GM12878 (cell line): ENCODE data around the gene SLC2A4RG.

Experiments used
- CHD2 ChIP-seq: IDR thresholded peaks from 2 replicates; pipeline ENCODE4 v1.6.1; 2011; ENCODE audit warnings: low read depth, low read length, improper control_type of control experiment, borderline replicate concordance
- CTCF ChIP-seq, 3 experiments: IDR thresholded peaks in 2 of 3; conservative IDR thresholded peaks in 1 of 3; 2 replicates each; pipeline ENCODE4 v1.5.1; 2011; ENCODE audit warnings: low read depth in 3 of 3, low read length in 3 of 3, mild to moderate bottlenecking in 3 of 3, control low read depth in 2 of 3, moderate library complexity in 2 of 3, inconsistent platforms in 1 of 3, mixed read lengths in 1 of 3; ENCODE audit not compliant: control insufficient read depth in 2 of 3, insufficient read depth in 1 of 3; ENCODE audit errors: extremely low read depth in 1 of 3
- EED ChIP-seq: sonication (generic); IDR thresholded peaks from 2 replicates; pipeline ENCODE4 v1.6.1; 2016; ENCODE audit warnings: antibody characterized with exemption, low read depth
- EZH2 ChIP-seq: IDR thresholded peaks from 2 replicates; pipeline ENCODE4 v1.6.1; 2012; ENCODE audit warnings: low read depth, mild to moderate bottlenecking, control low read depth, inconsistent platforms, low read length, borderline replicate concordance; ENCODE audit not compliant: control insufficient read depth
- KDM1A ChIP-seq: fragments of 200-600 bp; sonication (generic); IDR thresholded peaks from 2 replicates; pipeline ENCODE4 v1.6.1; 2016; ENCODE audit warnings: borderline replicate concordance
- RAD21 ChIP-seq: IDR thresholded peaks from 2 replicates; pipeline ENCODE4 v1.6.1; 2011; ENCODE audit warnings: mild to moderate bottlenecking, low read depth, low read length, moderate library complexity; ENCODE audit not compliant: insufficient read depth
- RBBP5 ChIP-seq: fragments of 200-600 bp; sonication (generic); conservative IDR thresholded peaks from 2 replicates; pipeline ENCODE4 v1.6.1; 2016
- TARDBP ChIP-seq: IDR thresholded peaks from 2 replicates; pipeline ENCODE4 v1.6.1; 2016; ENCODE audit warnings: borderline replicate concordance
- TCF12 ChIP-seq: IDR thresholded peaks from 2 replicates; pipeline ENCODE4 v1.6.1; 2011; ENCODE audit warnings: low read depth, mild to moderate bottlenecking, low read length
- ZNF24 ChIP-seq: fragments of 450-650 bp; IDR thresholded peaks from 2 replicates; pipeline ENCODE4 v1.6.1; 2017; ENCODE audit warnings: antibody characterized with exemption, mild to moderate bottlenecking

- TF ChIP-seq RAD21: no peak
- TF ChIP-seq EZH2: no peak
- no peak for TF ChIP-seq RBBP5
- no peak for TF ChIP-seq CTCF (IDR thresholded peaks at IDR 0.05 in 2 of 3, conservative IDR thresholded peaks at IDR 0.05 in 1 of 3; ENCODE audit: control insufficient read depth in 2 of 3, extremely low read depth in 1 of 3, insufficient read depth in 1 of 3, low read depth in 3 of 3, low read length in 3 of 3)
- no peak for TF ChIP-seq KDM1A
- TF ChIP-seq EED: no peak
- TF ChIP-seq TCF12: no peak
- TF ChIP-seq CHD2: no peak
- TF ChIP-seq ZNF24: no peak
- TF ChIP-seq TARDBP: no peak
These were observed 43.9 kb upstream of the SLC2A4RG start for GRCh38 chr20:63695424-63696305.
